Measurements from ENCODE around the gene FBP2.
"Not testable (repeated sequence)": the region's sequence is repeated elsewhere in the genome, so short reads cannot be mapped to it uniquely, and the experiment has no call there.

FBP2 gene

DNA sequence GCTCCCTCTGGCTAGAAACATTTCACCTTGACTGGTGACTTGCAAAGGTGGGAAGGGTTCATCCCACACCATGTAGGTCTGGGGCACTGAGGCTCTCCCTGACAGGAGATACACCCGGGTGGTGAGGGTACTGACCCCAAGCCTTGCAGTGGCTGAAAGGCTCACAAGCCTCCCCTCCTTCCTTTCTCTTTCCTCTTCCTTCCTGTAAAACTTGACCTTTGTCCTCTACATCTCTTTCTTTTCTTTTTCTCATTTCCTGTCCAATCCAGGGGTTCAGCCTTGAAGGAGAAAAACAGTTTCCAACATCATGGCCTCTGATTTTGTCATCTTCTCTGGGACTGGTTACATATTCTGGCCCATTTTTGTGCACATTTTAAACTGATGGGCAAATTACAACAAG lies 16.6 kb downstream of the FBP2 start:
- no peak overlapping the region for H3K4me3 ChIP-seq (ENCODE audit: low read depth, low read length)
- TF ChIP-seq, protein P1, sequence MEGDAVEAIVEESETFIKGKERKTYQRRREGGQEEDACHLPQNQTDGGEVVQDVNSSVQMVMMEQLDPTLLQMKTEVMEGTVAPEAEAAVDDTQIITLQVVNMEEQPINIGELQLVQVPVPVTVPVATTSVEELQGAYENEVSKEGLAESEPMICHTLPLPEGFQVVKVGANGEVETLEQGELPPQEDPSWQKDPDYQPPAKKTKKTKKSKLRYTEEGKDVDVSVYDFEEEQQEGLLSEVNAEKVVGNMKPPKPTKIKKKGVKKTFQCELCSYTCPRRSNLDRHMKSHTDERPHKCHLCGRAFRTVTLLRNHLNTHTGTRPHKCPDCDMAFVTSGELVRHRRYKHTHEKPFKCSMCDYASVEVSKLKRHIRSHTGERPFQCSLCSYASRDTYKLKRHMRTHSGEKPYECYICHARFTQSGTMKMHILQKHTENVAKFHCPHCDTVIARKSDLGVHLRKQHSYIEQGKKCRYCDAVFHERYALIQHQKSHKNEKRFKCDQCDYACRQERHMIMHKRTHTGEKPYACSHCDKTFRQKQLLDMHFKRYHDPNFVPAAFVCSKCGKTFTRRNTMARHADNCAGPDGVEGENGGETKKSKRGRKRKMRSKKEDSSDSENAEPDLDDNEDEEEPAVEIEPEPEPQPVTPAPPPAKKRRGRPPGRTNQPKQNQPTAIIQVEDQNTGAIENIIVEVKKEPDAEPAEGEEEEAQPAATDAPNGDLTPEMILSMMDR (IDR thresholded peaks at IDR 0.05; ENCODE audit: borderline replicate concordance, insufficient read depth, low read depth, low read length): no peak

DNA sequence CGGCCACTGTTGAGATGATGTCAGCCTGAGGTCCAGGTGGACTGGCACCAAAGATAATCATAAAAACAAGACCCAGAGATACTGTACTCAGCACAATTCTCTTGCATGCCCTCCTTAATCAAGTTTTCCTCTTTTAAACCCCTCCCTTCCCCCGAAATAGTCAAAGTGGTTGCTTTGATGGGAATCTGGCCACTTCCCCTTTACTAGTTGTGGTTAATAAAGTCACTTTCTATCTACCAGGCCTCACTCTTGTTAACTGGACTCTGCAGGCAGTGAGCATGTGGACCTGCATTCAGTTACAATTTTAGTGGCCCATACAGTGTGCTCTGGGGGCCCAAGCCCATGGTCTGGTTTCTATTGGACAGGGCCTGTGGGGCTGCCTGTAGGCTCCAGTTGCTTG lies 17.5 kb downstream of the FBP2 start:
- TF ChIP-seq, protein P1 (IDR thresholded peaks at IDR 0.05; ENCODE audit: borderline replicate concordance, insufficient read depth, low read depth, low read length): no peak
- H3K4me3 ChIP-seq (ENCODE audit: low read depth, low read length): no peak overlapping the region

- TF ChIP-seq, protein P1 (IDR thresholded peaks at IDR 0.05; ENCODE audit: borderline replicate concordance, insufficient read depth, low read depth, low read length): no peak
Measured at GRCh38 chr9:94568972-94569712, 24.5 kb downstream of the FBP2 start.

GRCh38 chr9:94568250-94568889 lies 25.3 kb downstream of the FBP2 start:
- TF ChIP-seq, protein P1 (IDR thresholded peaks at IDR 0.05; ENCODE audit: borderline replicate concordance, insufficient read depth, low read depth, low read length): no peak
- no peak overlapping the region for H3K4me3 ChIP-seq (ENCODE audit: low read depth, low read length)

More at GRCh38 chr9:94568972-94569712, 24.5 kb downstream of the FBP2 start:
- no peak overlapping the region for H3K4me3 ChIP-seq (ENCODE audit: low read depth, low read length)

DNA sequence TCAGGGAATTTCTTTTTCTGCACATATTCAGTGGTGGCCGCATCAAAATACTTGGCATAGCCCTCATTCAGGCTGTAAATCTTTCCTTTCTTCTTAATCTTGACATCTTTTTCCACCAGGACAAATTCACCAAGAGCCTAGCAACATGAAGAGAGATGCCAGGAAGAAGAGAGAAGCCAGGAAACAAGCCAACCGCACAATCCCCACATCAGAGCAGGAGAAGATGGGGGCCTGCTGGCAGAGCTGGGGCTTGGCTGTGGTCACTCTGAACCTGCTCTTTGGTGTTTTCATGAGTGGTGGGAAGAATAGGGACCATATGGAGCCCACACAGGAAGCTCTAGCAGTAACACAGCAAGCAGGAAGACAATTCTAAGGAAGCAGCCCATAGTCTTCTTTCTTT lies 26.4 kb downstream of the FBP2 start:
- no peak overlapping the region for H3K4me3 ChIP-seq (ENCODE audit: low read depth, low read length)
- TF ChIP-seq, protein P1 (IDR thresholded peaks at IDR 0.05; ENCODE audit: borderline replicate concordance, insufficient read depth, low read depth, low read length): no peak

GRCh38 chr9:94566550-94566949 lies 27.1 kb downstream of the FBP2 start:
- TF ChIP-seq, protein P1 (IDR thresholded peaks at IDR 0.05; ENCODE audit: borderline replicate concordance, insufficient read depth, low read depth, low read length): no peak
- no peak overlapping the region for H3K4me3 ChIP-seq (ENCODE audit: low read depth, low read length)

- H3K4me3 ChIP-seq (ENCODE audit: low read depth, low read length): not testable (repeated sequence)
Measured at GRCh38 chr9:94564279-94564678, 29.3 kb downstream of the FBP2 start.
